Right forelimb (tissue), 1 donor: ENCODE results near the gene TMEM52.

Experiments used
- DNase-seq: peaks from one replicate; pipeline ENCODE4 v3.0.0-alpha.2; 2018

The TMEM52 gene

GRCh38 chr1:1926346-1926811 is 7.3 kb upstream of the TMEM52 start:
- DNase-seq, result no peak

GRCh38 chr1:1925437-1926345 is 6.6 kb upstream of the TMEM52 start:
- DNase-seq, result no peak

- DNase-seq, result no peak
These were observed 5.8 kb upstream of the TMEM52 start for GRCh38 chr1:1924849-1925248.

GRCh38 chr1:1924386-1924785 is 5.3 kb upstream of the TMEM52 start:
- peak; percentile 61 for DNase-seq

- peak; percentile 40 for DNase-seq
These were observed 4.1 kb upstream of the TMEM52 start for GRCh38 chr1:1922956-1923833.

GRCh38 chr1:1922702-1922955 is 3.5 kb upstream of the TMEM52 start:
- peak; percentile 42 for DNase-seq

GRCh38 chr1:1921901-1922701 is 3.0 kb upstream of the TMEM52 start:
- DNase-seq, result peak; percentile 42

GRCh38 chr1:1921459-1921862 is 2.4 kb upstream of the TMEM52 start:
- peak; percentile 39 for DNase-seq

GRCh38 chr1:1920608-1921458 is 1.8 kb upstream of the TMEM52 start:
- peak; percentile 46 for DNase-seq

- peak; percentile 38 for DNase-seq
These were observed 1.1 kb upstream of the TMEM52 start for GRCh38 chr1:1920057-1920607.

- peak; percentile 97 for DNase-seq
These were observed 401 bp upstream of the TMEM52 start for GRCh38 chr1:1919304-1920056.

GRCh38 chr1:1917995-1918900 is 831 bp downstream of the TMEM52 start:
- peak; percentile 38 for DNase-seq

GRCh38 chr1:1917304-1917976 is 1.6 kb downstream of the TMEM52 start:
- DNase-seq, result no peak

- DNase-seq, result peak; percentile 42
These were observed 2.2 kb downstream of the TMEM52 start for GRCh38 chr1:1916851-1917251.

- DNase-seq, result no peak
These were observed 2.9 kb downstream of the TMEM52 start for GRCh38 chr1:1915911-1916840.

- peak; percentile 44 for DNase-seq
These were observed 3.9 kb downstream of the TMEM52 start, which contains the start of gene CALML6 for GRCh38 chr1:1914971-1915692. CALML6 (plus strand) TSS chr1:1915260; CDS start chr1:1915281, 21 bp downstream.
